Chondrocyte (in vitro differentiated cells): ENCODE results near the gene EN2. TPM values are rescaled to one million over a fixed set of nuclear protein-coding genes. Genes with fewer than 3 reads are reported as not detected.

Experiments
- DNase-seq: peaks from one replicate; pipeline ENCODE4 v3.0.0; 2021; ENCODE audit warnings: mixed read lengths, low spot score
- H3K27ac Mint-ChIP-seq: one replicate; pipeline ENCODE4 v1.8.0; 2021; ENCODE audit warnings: mild to moderate bottlenecking, moderate library complexity, mixed read lengths; ENCODE audit not compliant: unreplicated experiment
- H3K27me3 Mint-ChIP-seq: 2 replicates; pipeline ENCODE4 v1.8.0; 2021; ENCODE audit warnings: low read depth, mixed read lengths
- H3K36me3 Mint-ChIP-seq: 2 replicates; pipeline ENCODE4 v1.8.0; 2021; ENCODE audit warnings: low read depth, mixed read lengths
- H3K4me1 Mint-ChIP-seq: 2 replicates; pipeline ENCODE4 v1.8.0; 2021; ENCODE audit warnings: low read depth, mild to moderate bottlenecking, mixed read lengths
- H3K4me3 Mint-ChIP-seq: one replicate; pipeline ENCODE4 v1.8.0; 2021; ENCODE audit warnings: mild to moderate bottlenecking, moderate library complexity, mixed read lengths; ENCODE audit not compliant: unreplicated experiment
- H3K9me3 Mint-ChIP-seq: 2 replicates; pipeline ENCODE4 v1.8.0; 2021; ENCODE audit warnings: low read depth, mixed read lengths
- total RNA-seq: library from RNA; stranded (reverse); gene quantifications from 3 replicates; pipeline ENCODE4 v1.2.1, GENCODE V29; 2021
- TF ChIP-seq, protein P1 (sequence below): fragments of 200-600 bp; sonication (generic); IDR thresholded peaks from 2 replicates; pipeline ENCODE4 v1.5.0; 2021; ENCODE audit warnings: antibody characterized with exemption, mild to moderate bottlenecking, moderate library complexity

Gene EN2
- total RNA-seq, 1 donor from 2014 or later, result 0.15 TPM

DNA sequence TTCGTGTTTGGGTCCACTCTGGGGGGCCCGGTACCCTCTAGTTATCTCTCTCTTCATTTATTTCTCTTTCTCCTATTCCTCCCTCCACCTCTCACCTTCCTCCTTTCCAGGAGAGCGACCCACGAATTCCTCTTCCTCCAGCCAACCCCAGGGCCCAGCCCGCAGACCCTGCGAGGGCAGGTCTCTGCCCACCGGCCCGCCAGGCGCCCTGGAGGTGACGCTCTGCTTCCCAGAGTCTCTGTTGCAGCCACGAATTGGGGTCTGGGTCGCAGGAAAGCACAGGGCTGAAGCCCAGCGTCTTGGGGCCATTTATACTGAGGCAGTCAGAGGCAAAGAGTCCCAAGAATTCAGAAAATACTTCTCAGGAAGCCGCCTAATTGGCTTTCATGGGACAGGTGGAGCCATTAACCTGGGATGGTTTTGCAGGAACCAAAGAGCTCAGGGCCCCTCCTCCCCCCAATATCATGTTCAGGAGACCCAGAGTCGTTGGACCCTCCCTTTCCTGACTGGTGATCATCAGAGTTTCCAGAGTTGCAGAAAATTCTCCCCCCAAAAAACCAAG is 2.7 kb upstream of the EN2 start:
- Mint-ChIP-seq H3K27me3 (peaks cover 67% of the 10 kb centered on the region), H3K36me3 (no peaks in the 10 kb centered on the region), H3K4me3 (no peak overlapping the region), H3K27ac (no peak overlapping the region), H3K4me1 (peaks cover 21% of the 10 kb centered on the region), H3K9me3 (no peaks in the 10 kb centered on the region)
- no peak for DNase-seq
- TF ChIP-seq, protein P1, sequence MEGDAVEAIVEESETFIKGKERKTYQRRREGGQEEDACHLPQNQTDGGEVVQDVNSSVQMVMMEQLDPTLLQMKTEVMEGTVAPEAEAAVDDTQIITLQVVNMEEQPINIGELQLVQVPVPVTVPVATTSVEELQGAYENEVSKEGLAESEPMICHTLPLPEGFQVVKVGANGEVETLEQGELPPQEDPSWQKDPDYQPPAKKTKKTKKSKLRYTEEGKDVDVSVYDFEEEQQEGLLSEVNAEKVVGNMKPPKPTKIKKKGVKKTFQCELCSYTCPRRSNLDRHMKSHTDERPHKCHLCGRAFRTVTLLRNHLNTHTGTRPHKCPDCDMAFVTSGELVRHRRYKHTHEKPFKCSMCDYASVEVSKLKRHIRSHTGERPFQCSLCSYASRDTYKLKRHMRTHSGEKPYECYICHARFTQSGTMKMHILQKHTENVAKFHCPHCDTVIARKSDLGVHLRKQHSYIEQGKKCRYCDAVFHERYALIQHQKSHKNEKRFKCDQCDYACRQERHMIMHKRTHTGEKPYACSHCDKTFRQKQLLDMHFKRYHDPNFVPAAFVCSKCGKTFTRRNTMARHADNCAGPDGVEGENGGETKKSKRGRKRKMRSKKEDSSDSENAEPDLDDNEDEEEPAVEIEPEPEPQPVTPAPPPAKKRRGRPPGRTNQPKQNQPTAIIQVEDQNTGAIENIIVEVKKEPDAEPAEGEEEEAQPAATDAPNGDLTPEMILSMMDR, result no peak

DNA sequence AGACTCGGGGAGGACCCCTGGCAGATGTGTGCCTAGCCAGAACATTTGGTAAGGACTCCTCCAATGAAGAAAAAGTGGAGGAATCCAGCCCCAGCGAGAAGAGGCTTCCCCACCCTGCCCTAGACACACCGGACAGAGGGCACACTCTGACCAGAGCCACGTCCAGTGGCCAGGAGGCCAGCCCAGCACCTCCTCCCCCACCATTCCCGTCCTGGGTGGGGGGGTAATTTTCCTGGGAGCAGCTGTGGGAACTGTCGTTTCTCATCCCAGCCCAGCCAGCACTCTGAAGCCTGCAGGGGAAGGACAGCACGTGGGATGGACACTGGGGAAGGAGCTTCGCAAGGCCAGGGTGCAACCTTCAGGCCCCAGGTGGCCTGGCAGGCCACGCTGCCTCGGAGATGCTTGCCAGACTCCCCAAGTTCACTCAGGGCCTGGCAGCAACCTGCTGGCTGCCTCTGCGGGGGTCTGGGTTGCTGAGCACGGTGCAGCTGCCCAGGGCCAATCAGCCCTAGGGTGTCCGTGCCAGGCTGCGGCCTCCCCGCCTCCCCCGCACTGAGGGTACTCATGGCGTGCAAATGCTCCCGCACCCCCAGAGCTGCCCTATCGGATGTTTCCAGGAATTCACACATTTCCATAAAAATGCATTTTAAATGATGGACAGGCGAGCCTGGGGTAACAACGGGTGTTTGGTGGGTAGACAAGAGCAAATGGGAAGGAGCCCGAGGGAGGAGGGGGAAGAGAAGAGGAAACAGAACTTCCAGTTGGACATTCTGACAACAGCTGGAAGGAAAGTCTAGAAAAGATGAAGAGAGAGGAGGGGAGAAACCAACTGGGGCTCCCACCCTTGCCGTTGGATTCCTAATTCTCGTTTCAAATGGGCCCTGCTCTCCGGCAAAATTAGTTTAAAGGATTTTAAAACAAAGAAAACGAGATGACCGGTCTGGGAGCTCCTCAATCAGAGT is 1.9 kb upstream of the EN2 start:
- TF ChIP-seq, protein P1, result no peak
- H3K27me3 Mint-ChIP-seq, result peaks cover 63% of the 10 kb centered on the region
- H3K36me3 Mint-ChIP-seq, result no peaks in the 10 kb centered on the region
- DNase-seq, result no peak
- peak overlapping the region; percentile 27 for H3K4me3 Mint-ChIP-seq
- H3K9me3 Mint-ChIP-seq, result no peaks in the 10 kb centered on the region
- peaks cover 19% of the 10 kb centered on the region for H3K4me1 Mint-ChIP-seq
- H3K27ac Mint-ChIP-seq, result no peak overlapping the region

DNA sequence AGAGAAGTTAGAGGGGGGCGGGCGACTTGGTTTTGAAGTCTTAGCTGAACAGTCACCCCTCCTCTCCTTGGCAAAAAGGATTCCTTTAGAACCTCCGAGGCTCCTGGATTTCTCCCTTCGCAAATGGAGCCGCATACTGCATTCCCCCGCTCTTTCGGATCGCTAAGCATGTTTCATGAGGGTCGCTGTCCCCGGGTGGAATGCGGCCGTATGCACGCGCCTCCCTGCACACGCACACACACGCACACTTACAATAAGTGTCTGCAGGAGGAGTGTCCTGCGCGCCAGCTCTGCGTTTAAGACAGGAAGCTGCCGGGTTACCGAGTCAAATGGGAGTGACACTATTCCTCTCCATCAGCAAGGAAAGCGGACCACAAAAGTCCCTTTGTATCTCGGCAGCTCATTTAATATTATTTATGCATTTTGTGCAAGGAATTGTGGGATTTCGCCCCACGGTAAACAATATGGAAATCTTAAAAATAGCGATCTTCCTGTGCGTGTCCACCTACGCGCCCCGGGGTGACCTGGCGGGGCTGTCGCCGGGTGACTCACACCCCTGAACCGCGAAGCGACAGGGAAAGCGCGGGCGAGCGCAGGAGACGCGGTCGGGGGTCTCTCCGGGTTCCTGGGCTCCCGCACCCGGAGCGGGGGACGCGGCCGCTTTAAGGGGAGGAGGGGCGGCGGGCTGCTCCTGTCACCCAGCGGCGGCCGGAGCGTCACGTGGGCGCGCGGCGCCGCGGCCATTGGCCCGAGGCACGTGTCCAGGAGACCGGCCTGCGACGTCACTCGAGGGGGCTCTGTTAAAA is 988 bp upstream of the EN2 start:
- H3K27ac Mint-ChIP-seq, result no peak overlapping the region
- peaks cover 16% of the 10 kb centered on the region for H3K4me1 Mint-ChIP-seq
- no peak for DNase-seq
- peak overlapping the region; percentile 67 for H3K4me3 Mint-ChIP-seq
- H3K27me3 Mint-ChIP-seq, result peaks cover 62% of the 10 kb centered on the region
- no peaks in the 10 kb centered on the region for H3K9me3 Mint-ChIP-seq
- no peaks in the 10 kb centered on the region for H3K36me3 Mint-ChIP-seq
- TF ChIP-seq, protein P1, result no peak

DNA sequence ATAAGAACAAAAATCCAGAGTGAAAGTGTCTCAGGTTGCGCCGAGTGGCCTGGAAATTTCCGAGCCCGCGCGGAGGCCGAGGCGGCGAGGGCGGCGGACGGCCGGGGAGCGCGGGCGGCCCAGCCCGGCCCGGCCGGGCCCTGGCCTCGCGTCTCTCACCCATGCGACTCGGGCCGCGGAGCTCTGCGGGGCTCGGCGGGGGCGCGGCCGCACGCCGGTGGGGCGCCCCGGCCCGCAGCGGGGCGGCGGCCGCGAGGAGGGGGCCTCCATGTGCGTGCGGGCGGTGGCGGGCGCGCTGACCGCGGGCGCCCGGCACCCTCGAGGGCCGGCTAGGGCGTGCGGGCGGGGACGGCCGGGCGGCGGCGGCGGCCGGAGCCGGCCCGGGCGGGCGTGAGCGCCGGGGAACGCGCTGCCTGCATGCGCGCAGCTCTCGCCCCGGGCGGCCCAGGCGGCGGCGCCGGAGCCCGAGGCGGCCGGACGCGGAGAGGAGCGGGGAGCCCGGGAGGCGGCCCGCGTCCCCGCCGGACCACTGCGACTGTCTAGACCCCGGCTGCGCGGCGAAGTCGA is 302 bp upstream of the EN2 start:
- Mint-ChIP-seq H3K4me1 (peaks cover 16% of the 10 kb centered on the region), H3K27ac (no peak overlapping the region), H3K36me3 (no peaks in the 10 kb centered on the region), H3K9me3 (no peaks in the 10 kb centered on the region), H3K27me3 (peaks cover 62% of the 10 kb centered on the region), H3K4me3 (peak overlapping the region; percentile 67)
- DNase-seq, result no peak
- TF ChIP-seq, protein P1, result no peak
